Left kidney (tissue), 2 donors: ENCODE data around the gene RHO. TPM values are rescaled to one million over a fixed set of nuclear protein-coding genes. Genes with fewer than 3 reads are reported as not detected.

Experiments used
- DNase-seq: peaks from one replicate; pipeline ENCODE4 v3.0.0-alpha.2; 2013
- polyA plus RNA-seq: library from polyadenylated mRNA; unstranded; fragments of 120-200 nt; gene quantifications from one replicate; pipeline ENCODE4 v1.2.1, GENCODE V29; 2013; ENCODE audit not compliant: insufficient read length

RHO gene
- polyA plus RNA-seq, 1 donor = 0.13 TPM

DNA sequence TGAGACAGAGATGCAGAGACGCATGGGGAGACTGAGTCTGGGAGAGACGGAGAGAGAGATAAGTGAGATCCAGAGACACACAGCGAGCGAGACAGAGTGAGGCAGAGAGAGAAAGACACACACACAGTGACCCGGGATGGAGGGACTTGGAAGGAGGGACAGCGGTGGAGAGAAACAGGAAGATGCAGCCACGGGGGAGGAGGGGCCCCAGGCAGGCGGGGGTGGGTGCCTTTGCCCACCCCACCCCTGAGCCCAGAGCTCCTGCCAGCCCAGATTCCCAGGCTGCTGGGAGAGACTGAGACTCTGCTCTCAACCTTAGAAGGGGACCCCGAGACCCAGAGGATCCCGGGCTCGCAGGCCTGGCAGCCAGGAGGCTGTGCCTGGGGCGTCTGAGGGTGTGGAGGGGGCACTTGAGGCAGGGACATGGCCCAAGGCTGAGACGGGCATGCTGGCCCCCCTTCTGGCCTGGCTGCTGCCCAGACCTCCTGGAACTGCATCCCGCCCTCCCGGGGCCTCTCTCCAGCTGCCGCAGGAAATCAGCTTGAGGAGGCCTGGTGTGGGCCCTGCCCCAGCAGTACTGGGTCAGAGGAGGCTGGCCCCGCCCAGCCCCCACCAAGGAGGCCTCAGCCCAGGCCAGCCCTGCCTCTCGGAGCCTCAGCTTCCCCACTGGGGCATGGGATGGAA, 32.6 kb downstream of the RHO start:
- DNase-seq = peak; percentile 67

GRCh38 chr3:129561619-129562248, 33.3 kb downstream of the RHO start:
- DNase-seq = no peak

- no peak for DNase-seq
Observed at GRCh38 chr3:129562803-129563202, 34.4 kb downstream of the RHO start.

- DNase-seq = no peak
Observed at GRCh38 chr3:129563332-129563731, 34.9 kb downstream of the RHO start.

- DNase-seq = no peak
Observed at GRCh38 chr3:129563850-129564535, 35.6 kb downstream of the RHO start.

GRCh38 chr3:129564981-129565644, 36.7 kb downstream of the RHO start:
- no peak for DNase-seq

DNA sequence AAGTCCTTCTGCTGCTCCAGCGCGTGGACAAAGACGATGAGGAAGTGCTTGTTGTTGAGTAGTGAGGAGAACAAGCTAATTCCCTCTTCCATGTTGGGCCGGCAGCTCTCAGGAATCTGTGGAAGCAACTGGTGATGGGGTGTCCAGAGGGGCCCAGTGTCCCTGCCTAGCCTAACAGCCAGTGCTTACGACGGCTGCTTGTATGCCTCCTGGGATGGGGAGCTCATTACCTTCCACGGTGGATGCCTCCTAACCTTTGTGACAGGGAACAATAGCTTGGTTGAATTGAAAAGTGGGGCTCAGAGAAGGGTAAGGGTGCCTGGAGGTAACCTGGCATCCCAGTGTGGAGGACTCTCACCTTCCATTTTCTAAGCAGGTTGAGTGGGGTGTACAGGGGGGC, 37.5 kb downstream of the RHO start:
- DNase-seq = no peak

- no peak for DNase-seq
Observed at GRCh38 chr3:129567176-129567705, 38.8 kb downstream of the RHO start.

DNA sequence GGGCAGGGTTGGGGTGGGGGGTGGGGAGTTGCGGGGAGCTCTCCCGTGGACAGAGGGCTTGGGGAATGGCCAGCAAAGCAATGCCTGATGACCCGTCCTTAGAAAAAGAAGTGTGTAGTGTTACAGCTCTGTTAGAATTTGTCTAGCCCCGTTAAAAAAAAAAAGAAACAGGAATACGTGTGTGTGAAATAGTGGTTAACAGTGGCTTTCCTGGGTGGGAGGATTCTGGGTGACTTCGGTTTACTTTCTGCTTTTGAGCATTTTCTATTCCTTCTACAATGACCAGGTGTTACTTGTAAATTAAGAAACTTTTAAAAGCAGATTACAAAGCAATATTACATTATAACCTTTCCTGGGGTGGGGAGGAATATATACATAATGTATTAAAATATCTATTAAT, 39.5 kb downstream of the RHO start:
- no peak for DNase-seq

GRCh38 chr3:129569856-129570255, 41.4 kb downstream of the RHO start:
- no peak for DNase-seq

DNA sequence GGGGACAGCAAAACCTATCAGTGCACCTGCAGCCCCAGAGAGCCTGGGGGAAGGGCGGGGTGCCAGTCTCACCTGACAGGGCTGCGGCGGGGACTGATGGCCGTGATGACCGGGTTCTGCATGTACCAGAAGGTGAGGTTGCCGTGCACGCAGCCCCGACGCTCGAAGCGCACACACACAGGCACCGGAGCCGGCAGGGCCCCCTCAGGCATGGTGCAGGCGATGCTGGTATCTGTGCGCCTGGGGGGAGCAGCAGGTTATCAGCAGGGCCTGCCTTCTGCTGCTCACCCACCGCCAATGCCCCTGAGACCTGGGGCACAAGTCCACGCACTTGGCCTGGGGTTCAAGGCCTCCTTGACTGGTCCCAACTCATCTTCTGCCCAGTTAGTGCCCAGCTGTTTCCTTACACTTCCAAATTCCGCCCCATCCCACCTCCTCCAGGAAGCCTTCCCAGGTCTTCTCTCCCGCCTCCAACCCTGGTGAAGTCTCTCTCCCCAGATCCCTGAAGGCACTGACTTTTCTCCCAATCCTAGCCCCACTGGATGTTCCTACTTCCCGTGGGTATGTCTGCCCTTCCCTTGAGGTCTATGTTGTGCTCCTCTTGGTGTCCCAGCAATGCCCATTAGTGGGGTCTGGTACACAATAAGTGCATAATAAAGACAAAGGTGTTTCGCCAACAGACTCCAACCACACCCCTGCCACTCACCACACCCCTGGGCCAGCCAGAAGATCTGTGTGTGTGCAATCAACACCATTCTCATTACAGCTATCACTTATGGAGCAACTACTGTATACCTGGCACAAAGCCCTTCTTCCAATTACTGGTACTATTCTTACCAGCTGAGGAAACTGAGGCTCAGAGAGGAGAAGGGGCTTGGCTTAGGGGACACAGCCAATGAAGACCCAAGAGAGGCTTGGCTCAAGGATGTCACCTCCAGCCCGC, 43.4 kb downstream of the RHO start:
- no peak for DNase-seq

DNA sequence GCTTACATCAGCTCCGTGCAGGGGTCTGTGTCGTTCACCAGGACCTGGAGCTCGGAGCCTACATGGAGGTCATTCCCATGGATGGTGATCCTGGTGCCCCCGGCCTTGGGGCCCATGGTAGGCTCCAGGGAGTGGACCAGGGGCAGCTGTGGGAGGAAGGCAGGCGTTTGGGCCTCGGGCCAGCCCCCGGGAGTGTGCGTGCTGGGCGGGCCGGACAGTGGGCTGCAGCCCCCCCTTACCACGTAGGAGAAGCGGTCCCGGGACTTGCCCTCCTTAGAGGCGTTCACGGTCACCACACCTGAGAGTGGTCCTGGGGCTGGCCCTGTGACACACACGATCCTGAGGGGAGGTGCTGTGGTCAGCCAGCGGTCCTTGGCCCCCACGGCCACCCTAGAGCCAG, 44.2 kb downstream of the RHO start:
- no peak for DNase-seq

DNA sequence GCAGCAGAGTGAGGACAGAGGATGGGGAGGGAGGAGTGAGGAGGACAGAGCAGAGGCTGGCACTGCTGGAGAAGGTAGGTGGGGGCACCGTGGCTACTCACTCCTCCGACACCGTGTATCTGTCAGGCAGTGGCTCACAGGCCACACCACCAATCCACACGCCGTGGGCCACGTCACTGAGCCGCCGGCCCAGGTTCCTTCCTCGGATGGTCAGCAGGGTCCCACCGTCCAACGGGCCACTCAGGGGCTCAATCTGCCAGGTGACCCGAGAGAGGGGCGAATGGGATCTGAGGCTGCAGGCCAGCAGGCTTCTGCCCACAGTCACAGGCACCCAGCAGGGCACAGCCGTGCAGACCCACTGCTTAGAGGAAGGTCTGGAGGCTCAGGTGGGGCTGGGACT, 45.1 kb downstream of the RHO start:
- DNase-seq = no peak

DNA sequence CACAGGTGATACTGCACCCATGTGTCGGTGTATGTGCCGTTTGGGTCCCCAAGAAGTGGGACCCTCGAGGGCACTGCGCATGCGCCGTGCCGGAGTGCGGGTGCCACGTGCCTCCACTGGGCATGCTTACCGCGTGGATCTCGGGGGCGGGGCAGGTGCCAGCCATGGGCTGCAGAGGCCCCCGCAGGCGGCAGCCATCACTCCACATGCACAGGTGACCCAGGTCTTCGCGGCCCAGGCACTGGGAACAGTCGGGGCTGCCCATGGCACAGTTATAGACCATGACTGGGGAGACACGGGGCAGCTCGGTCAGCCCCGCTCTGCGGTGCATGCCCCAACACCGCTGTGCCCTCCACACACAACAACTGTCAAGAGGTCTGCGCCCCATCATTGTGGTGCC, 45.8 kb downstream of the RHO start:
- DNase-seq = no peak

GRCh38 chr3:129575233-129575996, 47.0 kb downstream of the RHO start:
- no peak for DNase-seq

DNA sequence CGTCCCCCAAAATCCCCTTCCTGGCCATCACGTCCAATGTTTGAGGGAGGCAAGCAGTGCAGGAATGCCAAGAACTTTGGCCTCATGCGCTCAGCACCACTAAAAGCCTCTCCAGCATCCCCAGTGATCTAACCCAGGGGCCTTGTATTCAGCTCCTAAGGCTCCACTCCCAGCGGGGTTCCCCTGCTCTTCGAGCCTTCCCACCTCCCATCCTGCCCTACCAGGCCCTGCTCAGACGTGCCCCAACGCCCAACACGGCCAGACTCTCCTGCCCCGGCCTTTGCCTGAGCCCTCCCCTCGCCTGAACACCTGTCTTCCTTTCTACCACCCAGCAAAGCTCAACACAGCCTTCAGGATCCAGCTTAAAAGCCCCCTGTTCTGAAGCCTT, 47.6 kb downstream of the RHO start:
- no peak for DNase-seq

- DNase-seq = no peak
Observed at GRCh38 chr3:129576514-129577352, 48.3 kb downstream of the RHO start.

DNA sequence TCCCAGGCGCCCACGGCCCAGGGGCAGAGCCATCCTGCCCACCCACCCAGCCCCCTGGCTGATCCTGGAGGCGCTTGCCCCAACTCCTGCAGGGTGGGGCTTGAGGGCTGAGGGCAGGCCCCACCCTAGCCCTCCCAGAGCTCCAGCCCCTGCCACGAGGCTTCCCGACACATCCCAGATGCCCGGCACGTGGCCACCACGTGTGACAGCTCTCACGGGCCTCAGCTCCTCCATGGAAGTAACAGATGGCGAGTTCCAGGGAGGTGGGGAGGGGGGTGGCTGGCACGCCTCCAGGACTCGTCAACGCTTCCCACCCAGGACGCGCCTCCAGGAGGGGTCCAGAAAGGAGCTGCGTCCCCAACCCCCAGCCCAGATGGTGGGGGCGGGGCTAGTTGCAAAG, 48.9 kb downstream of the RHO start:
- no peak for DNase-seq

DNA sequence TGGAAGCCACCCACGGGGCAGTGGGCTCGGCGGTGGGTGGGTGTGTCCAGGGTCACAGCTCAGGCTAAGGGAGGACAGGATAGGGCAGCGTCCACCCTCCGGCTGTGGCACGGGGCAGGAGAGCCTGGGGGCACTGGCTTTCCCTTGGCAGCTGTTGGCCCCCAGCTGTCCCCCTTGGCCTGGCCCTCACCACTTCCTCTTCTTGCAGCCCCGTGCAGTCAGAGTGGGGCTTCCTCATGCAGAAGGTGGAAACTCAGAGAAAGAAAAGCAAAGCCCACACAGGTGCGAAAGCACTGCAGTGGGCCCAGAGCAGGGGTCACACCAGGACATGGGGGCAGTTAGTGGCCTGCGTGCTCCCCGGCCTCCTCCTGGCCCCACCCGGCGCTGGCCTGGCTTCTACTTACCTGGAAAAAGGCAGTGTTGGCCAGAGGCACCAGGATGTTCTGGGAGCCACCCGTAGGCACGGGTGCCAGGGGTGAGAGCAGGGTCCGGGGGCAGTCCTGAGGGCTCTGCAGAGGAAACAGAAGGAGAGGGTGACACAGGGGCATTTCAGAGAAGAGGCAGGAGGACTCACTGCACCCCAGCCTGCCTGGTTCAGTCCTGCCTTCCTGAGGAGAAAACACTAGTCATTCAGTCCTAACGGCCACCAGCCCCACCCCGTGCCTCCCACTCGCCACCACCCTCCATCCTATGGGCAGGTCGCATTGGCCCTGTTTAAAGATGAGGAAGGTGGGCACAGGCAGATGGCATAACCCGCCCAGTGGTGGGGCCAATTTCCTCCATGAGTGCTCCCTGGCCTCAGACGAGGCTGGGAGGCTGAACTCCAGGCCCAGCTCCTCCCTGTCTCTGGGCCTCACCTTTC, 49.7 kb downstream of the RHO start:
- no peak for DNase-seq
